A673 (cell line): ENCODE measurements around the gene GIN1. TPM values are rescaled to one million over a fixed set of nuclear protein-coding genes. Genes with fewer than 3 reads are reported as not detected.
A peak's percentile ranks its signal among the peaks of the same experiment; 100 is the strongest.

Experiments
- BruUV-seq: library from RNA; stranded (reverse); fragments of 400-500 nt; replicated peaks from 2 replicates; lab custom pipeline; 2021; lab: Mats Ljungman, UMichigan
- CTCF ChIA-PET: fragments of 300-600 bp; sonication (Branson Sonifier 250); formaldehyde crosslinking; loops from one replicate; lab custom pipeline; 2022; ENCODE audit warnings: antibody characterized with exemption; lab: Charles Lee
- POLR2A ChIA-PET: fragments of 300-600 bp; sonication (Branson Sonifier 250); formaldehyde crosslinking; loops from one replicate; lab custom pipeline; 2022; ENCODE audit warnings: antibody characterized with exemption; ENCODE audit not compliant: low non-redundant PET; lab: Charles Lee
- DNase-seq: peaks from one replicate; pipeline ENCODE4 v3.0.0-alpha.2; 2015; ENCODE audit warnings: low spot score
- H3K27ac ChIP-seq: fragments of 200-600 bp; sonication (generic); 2 replicates; pipeline ENCODE4 v1.5.1; 2016; ENCODE audit warnings: mixed run types, low read depth, mild to moderate bottlenecking, mixed read lengths, antibody characterized with exemption, low read length; ENCODE audit not compliant: poor library complexity, severe bottlenecking
- H3K27me3 ChIP-seq: fragments of 200-600 bp; sonication (generic); replicated peaks from 2 replicates; pipeline ENCODE4 v1.6.1; 2017; ENCODE audit warnings: mixed run types, low read depth, mild to moderate bottlenecking, mixed read lengths, antibody characterized with exemption, low read length; ENCODE audit not compliant: insufficient read depth, poor library complexity
- H3K36me3 ChIP-seq: fragments of 200-600 bp; sonication (generic); 2 replicates; pipeline ENCODE4 v1.6.1; 2016; ENCODE audit warnings: mixed run types, mild to moderate bottlenecking, mixed read lengths, antibody characterized with exemption, low read length; ENCODE audit not compliant: insufficient read depth, poor library complexity, severe bottlenecking
- H3K4me1 ChIP-seq: fragments of 200-600 bp; sonication (generic); 2 replicates; pipeline ENCODE4 v1.6.1; 2017; ENCODE audit warnings: mixed run types, mild to moderate bottlenecking, mixed read lengths, antibody characterized with exemption, low read length; ENCODE audit not compliant: insufficient read depth, poor library complexity, severe bottlenecking
- H3K4me3 ChIP-seq: fragments of 200-600 bp; sonication (generic); 2 replicates; pipeline ENCODE4 v1.5.1; 2016; ENCODE audit warnings: low read depth, mixed run types, mild to moderate bottlenecking, mixed read lengths, low read length; ENCODE audit not compliant: poor library complexity, severe bottlenecking
- H3K9me3 ChIP-seq: fragments of 200-600 bp; sonication (generic); 2 replicates; pipeline ENCODE4 v1.6.1; 2016; ENCODE audit warnings: mixed run types, low read depth, mild to moderate bottlenecking, mixed read lengths, antibody characterized with exemption, low read length; ENCODE audit not compliant: poor library complexity, severe bottlenecking
- CTCF ChIP-seq: fragments of 300-800, 200-600 bp; sonication (generic); conservative IDR thresholded peaks from 2 replicates; pipeline ENCODE4 v1.5.1; 2017; ENCODE audit warnings: low read depth, mild to moderate bottlenecking, antibody characterized with exemption, low read length, moderate library complexity, mixed read lengths
- EZH2 ChIP-seq: fragments of 200-600 bp; sonication (generic); IDR thresholded peaks from 2 replicates; pipeline ENCODE4 v1.6.1; 2017; ENCODE audit warnings: borderline replicate concordance, low read depth, mild to moderate bottlenecking, mixed read lengths, antibody characterized with exemption, low read length; ENCODE audit not compliant: poor library complexity, severe bottlenecking
- intact Hi-C: fragments of 100-400 bp; cut with micrococcal nuclease; formaldehyde crosslinking; loops from one replicate; pipeline ENCODE4 v1.10.0; 2022; ENCODE audit not compliant: unreplicated experiment
- total RNA-seq: library from RNA; stranded (reverse); gene quantifications from 2 replicates; pipeline ENCODE4 v1.2.3, GENCODE V29; 2021

Gene GIN1
- total RNA-seq, 1 experiment from 2014 or later, result 12.5 TPM

DNA sequence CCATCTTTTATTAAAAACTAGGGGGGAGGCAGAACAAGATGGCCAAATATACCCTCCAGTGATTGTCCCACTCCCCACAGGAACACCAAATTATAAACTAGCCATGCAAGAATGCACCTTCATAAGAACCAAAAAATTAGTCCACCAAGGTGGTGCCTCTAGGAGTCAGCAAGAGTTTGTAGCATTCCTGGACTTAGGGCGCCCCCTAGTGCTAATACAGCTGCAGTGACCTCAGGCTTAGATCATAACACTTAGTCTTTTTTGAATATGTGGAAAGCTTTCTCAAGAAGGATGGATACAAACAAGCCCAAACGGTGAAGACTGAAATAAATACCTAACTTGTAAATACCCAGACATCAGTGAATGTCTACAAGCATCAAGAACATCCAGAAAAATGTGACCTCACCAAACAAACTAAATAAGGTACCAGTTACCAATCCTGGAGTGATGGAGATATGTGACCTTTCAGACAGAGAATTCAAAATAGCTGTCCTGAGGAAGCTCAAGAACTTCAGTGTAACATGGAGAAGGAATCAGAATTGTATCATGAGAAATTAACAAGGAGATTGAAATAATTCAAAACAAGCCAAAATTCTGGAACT is 19.4 kb upstream of the GIN1 start:
- no peak overlapping the region for H3K4me3 ChIP-seq
- intact Hi-C loops, result loop anchor here (1.0 to 10.0 kb wide), 5 partner anchors 97 to 603 kb away; no protein-coding TSS in a partner anchor
- DNase-seq, result peak; percentile 82
- no peak overlapping the region for H3K27ac ChIP-seq
- ChIA-PET POLR2A (no interaction called here), CTCF (interaction anchor here (0.5 to 1.4 kb wide), 3 partner anchors 273 to 458 kb away, joined by 3 to 4 read pairs (median 3); no protein-coding TSS in a partner anchor)
- no peaks in the 10 kb centered on the region for H3K27me3 ChIP-seq
- no peaks in the 10 kb centered on the region for H3K4me1 ChIP-seq
- TF ChIP-seq EZH2 (no peak), CTCF (peak; percentile 96)
- no TSS peak for BruUV-seq
- H3K36me3 ChIP-seq, result peaks cover 8% of the 10 kb centered on the region
- no peaks in the 10 kb centered on the region for H3K9me3 ChIP-seq

- intact Hi-C loops, result loop anchor here (2.0 to 10.0 kb wide), 4 partner anchors 96 to 601 kb away; no protein-coding TSS in a partner anchor
- Histone ChIP-seq H3K4me1 (no peaks in the 10 kb centered on the region), H3K9me3 (no peaks in the 10 kb centered on the region), H3K36me3 (peaks cover 8% of the 10 kb centered on the region), H3K27me3 (no peaks in the 10 kb centered on the region), H3K4me3 (no peak overlapping the region), H3K27ac (no peak overlapping the region)
- TF ChIP-seq EZH2, result no peak
- DNase-seq, result no peak
- CTCF ChIA-PET, result interaction anchor here (0.7 to 1.4 kb wide), 2 partner anchors 272 to 457 kb away, joined by 3 to 4 read pairs; no protein-coding TSS in a partner anchor
- BruUV-seq, result no TSS peak
- POLR2A ChIA-PET, result no interaction called here
Measured at GRCh38 chr5:103138202-103138690, 18.3 kb upstream of the GIN1 start.

GRCh38 chr5:103135461-103135860 is 15.5 kb upstream of the GIN1 start:
- no peaks in the 10 kb centered on the region for H3K27me3 ChIP-seq
- POLR2A ChIA-PET, result no interaction called here
- intact Hi-C loops, result loop anchor here (5.0 to 10.0 kb wide), 3 partner anchors 93 to 351 kb away; no protein-coding TSS in a partner anchor
- no peak for DNase-seq
- H3K9me3 ChIP-seq, result no peaks in the 10 kb centered on the region
- H3K4me1 ChIP-seq, result no peaks in the 10 kb centered on the region
- H3K36me3 ChIP-seq, result peaks cover 8% of the 10 kb centered on the region
- H3K4me3 ChIP-seq, result no peak overlapping the region
- CTCF ChIA-PET, result no interaction called here
- no peak for TF ChIP-seq EZH2
- no peak for TF ChIP-seq CTCF
- no peak overlapping the region for H3K27ac ChIP-seq
- BruUV-seq, result no TSS peak

GRCh38 chr5:103133231-103133630 is 13.3 kb upstream of the GIN1 start:
- ChIA-PET CTCF (no interaction called here), POLR2A (no interaction called here)
- Histone ChIP-seq H3K36me3 (no peaks in the 10 kb centered on the region), H3K27ac (no peak overlapping the region), H3K4me1 (no peaks in the 10 kb centered on the region), H3K4me3 (no peak overlapping the region), H3K9me3 (no peaks in the 10 kb centered on the region), H3K27me3 (no peaks in the 10 kb centered on the region)
- intact Hi-C loops, result loop anchor here (10.0 kb wide), 2 partner anchors 342 to 348 kb away; no protein-coding TSS in a partner anchor
- BruUV-seq, result no TSS peak
- no peak for TF ChIP-seq EZH2
- no peak for TF ChIP-seq CTCF
- DNase-seq, result no peak
